GM12878 (cell line): Measurements from ENCODE around the gene JCHAIN. TPM values are rescaled to one million over a fixed set of nuclear protein-coding genes. Genes with fewer than 3 reads are reported as not detected.

ENCODE experiments used
- BCLAF1 ChIP-seq: fragments of 450-650 bp; IDR thresholded peaks from 2 replicates; pipeline ENCODE4 v1.6.1; 2017; ENCODE audit warnings: antibody characterized with exemption, mild to moderate bottlenecking, moderate library complexity
- CREM ChIP-seq: IDR thresholded peaks from 2 replicates; pipeline ENCODE4 v1.6.1; 2014; ENCODE audit warnings: antibody characterized with exemption, low read depth
- E4F1 ChIP-seq: fragments of 450-650 bp; IDR thresholded peaks from 2 replicates; pipeline ENCODE4 v1.6.1; 2018; ENCODE audit warnings: borderline replicate concordance, mild to moderate bottlenecking; ENCODE audit not compliant: partially characterized antibody
- EGR1 ChIP-seq, 2 experiments: IDR thresholded peaks; 1 replicate in 1 of 2; 2 replicates in 1 of 2; pipeline ENCODE4 v1.6.1; 2011 to 2012; ENCODE audit warnings: low read depth in 2 of 2, low read length in 2 of 2, borderline replicate concordance in 1 of 2, mild to moderate bottlenecking in 1 of 2, moderate library complexity in 1 of 2
- ETV6 ChIP-seq, 2 experiments: fragments of 450-650 bp in 1 of 2; IDR thresholded peaks in 1 of 2; conservative IDR thresholded peaks in 1 of 2; 2 replicates each; pipeline ENCODE4 v1.6.1; 2014; ENCODE audit warnings: antibody characterized with exemption in 1 of 2, borderline replicate concordance in 1 of 2, low read depth in 1 of 2, mild to moderate bottlenecking in 1 of 2, moderate library complexity in 1 of 2
- KLF5 ChIP-seq: fragments of 450-650 bp; IDR thresholded peaks from 2 replicates; pipeline ENCODE4 v1.6.1; 2014; ENCODE audit warnings: mild to moderate bottlenecking; ENCODE audit not compliant: partially characterized antibody
- MEF2B ChIP-seq: fragments of 450-650 bp; IDR thresholded peaks from 2 replicates; pipeline ENCODE4 v1.6.1; 2018; ENCODE audit warnings: mild to moderate bottlenecking, moderate library complexity; ENCODE audit not compliant: partially characterized antibody, poor library complexity, severe bottlenecking
- PAX8 ChIP-seq: fragments of 450-650 bp; IDR thresholded peaks from 2 replicates; pipeline ENCODE4 v1.6.1; 2017; ENCODE audit warnings: mild to moderate bottlenecking, moderate library complexity
- PML ChIP-seq: IDR thresholded peaks from 2 replicates; pipeline ENCODE4 v1.6.1; 2012; ENCODE audit warnings: low read length, inconsistent platforms
- SMAD1 ChIP-seq: fragments of 450-650 bp; IDR thresholded peaks from 2 replicates; pipeline ENCODE4 v1.6.1; 2018; ENCODE audit warnings: mild to moderate bottlenecking, low read depth; ENCODE audit not compliant: partially characterized antibody
- SRF ChIP-seq, 2 experiments: IDR thresholded peaks; 2 replicates each; pipeline ENCODE4 v1.6.1; 2011; ENCODE audit warnings: low read depth in 2 of 2, low read length in 2 of 2, mild to moderate bottlenecking in 1 of 2, moderate library complexity in 1 of 2
- polyA plus RNA-seq, 11 experiments: library from polyadenylated mRNA; depleted of rRNA in 4 of 11; unstranded in 6 of 11; stranded (reverse) in 5 of 11; fragments of >200 nt; fragmentation: Nextera tagmentation in 4 of 11; fragmentation: Illumina TruSeq in 1 of 11; extraction: Ambion mirVana in 4 of 11; extraction: Trizol in 1 of 11; gene quantifications; 1 replicate in 1 of 11; 2 replicates in 10 of 11; pipeline versions ENCODE4 v1.2.1 to v1.2.3, GENCODE V29; 2011 to 2016; ENCODE audit warnings: inconsistent platforms in 2 of 11, missing spikeins in 2 of 11, low read depth in 1 of 11
- total RNA-seq, 4 experiments: library from RNA; depleted of rRNA in 3 of 4; stranded (reverse); fragments of >200 nt in 3 of 4; fragmentation: Illumina TruSeq in 1 of 4; extraction: Trizol in 1 of 4; gene quantifications; 2 replicates each; pipeline versions ENCODE4 v1.2.1 to v1.2.3, GENCODE V29; 2013 to 2021
- TF ChIP-seq, protein P1 (sequence below): fragments of 450-650 bp; IDR thresholded peaks from 2 replicates; pipeline ENCODE4 v1.6.1; 2017; ENCODE audit warnings: mild to moderate bottlenecking, low read depth, inconsistent platforms; ENCODE audit not compliant: poor library complexity, severe bottlenecking
- TF ChIP-seq, protein P2 (sequence below): IDR thresholded peaks from 2 replicates; pipeline ENCODE4 v1.6.1; 2011; ENCODE audit warnings: low read depth, low read length, improper control_type of control experiment, borderline replicate concordance

JCHAIN gene
- total and polyA plus RNA-seq, 10 of the 15 experiments (the other 5 are each of a cell fraction or from before 2014, with no cell fraction given) = 188 to 1,045 (median 486) TPM

- TF ChIP-seq E4F1 = peak; percentile 51
- TF ChIP-seq, protein P1, sequence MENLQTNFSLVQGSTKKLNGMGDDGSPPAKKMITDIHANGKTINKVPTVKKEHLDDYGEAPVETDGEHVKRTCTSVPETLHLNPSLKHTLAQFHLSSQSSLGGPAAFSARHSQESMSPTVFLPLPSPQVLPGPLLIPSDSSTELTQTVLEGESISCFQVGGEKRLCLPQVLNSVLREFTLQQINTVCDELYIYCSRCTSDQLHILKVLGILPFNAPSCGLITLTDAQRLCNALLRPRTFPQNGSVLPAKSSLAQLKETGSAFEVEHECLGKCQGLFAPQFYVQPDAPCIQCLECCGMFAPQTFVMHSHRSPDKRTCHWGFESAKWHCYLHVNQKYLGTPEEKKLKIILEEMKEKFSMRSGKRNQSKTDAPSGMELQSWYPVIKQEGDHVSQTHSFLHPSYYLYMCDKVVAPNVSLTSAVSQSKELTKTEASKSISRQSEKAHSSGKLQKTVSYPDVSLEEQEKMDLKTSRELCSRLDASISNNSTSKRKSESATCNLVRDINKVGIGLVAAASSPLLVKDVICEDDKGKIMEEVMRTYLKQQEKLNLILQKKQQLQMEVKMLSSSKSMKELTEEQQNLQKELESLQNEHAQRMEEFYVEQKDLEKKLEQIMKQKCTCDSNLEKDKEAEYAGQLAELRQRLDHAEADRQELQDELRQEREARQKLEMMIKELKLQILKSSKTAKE = peak; percentile 76
- TF ChIP-seq PAX8 = no peak
- TF ChIP-seq SMAD1 = no peak
- TF ChIP-seq CREM = peak; percentile 74; the same call in 1 of the 2 replicates
- peak in 1 of 2 experiments; percentile 81; a peak in 2 of 4 replicates for TF ChIP-seq SRF (IDR thresholded peaks at IDR 0.05; ENCODE audit: low read depth in 2 of 2, low read length in 2 of 2)
- TF ChIP-seq, protein P2, sequence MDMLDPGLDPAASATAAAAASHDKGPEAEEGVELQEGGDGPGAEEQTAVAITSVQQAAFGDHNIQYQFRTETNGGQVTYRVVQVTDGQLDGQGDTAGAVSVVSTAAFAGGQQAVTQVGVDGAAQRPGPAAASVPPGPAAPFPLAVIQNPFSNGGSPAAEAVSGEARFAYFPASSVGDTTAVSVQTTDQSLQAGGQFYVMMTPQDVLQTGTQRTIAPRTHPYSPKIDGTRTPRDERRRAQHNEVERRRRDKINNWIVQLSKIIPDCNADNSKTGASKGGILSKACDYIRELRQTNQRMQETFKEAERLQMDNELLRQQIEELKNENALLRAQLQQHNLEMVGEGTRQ = no peak; the same call in 1 of the 2 replicates
- no peak for TF ChIP-seq BCLAF1
- TF ChIP-seq EGR1 (IDR thresholded peaks at IDR 0.05; ENCODE audit: borderline replicate concordance in 1 of 2, low read depth in 2 of 2, low read length in 2 of 2) = peak in 1 of 2 experiments; percentile 93; a peak in 2 of 3 replicates
- TF ChIP-seq ETV6 (conservative IDR thresholded peaks at IDR 0.05 in 1 of 2, IDR thresholded peaks at IDR 0.05 in 1 of 2; ENCODE audit: borderline replicate concordance in 1 of 2, low read depth in 1 of 2) = peak; percentile 66 to 94; a peak in 2 of 4 replicates
- peak; percentile 76 for TF ChIP-seq MEF2B
- TF ChIP-seq KLF5 = peak; percentile 83
- TF ChIP-seq PML = peak; percentile 70; the same call in 1 of the 2 replicates
Observed at GRCh38 chr4:70687821-70688794, 21.8 kb upstream of the JCHAIN start, which contains the start of gene UTP3 (continued).
